Right lobe of liver (tissue), 6 donors: ENCODE data around the gene PTGDS. TPM values are rescaled to one million over a fixed set of nuclear protein-coding genes. Genes with fewer than 3 reads are reported as not detected.
A peak's percentile ranks its signal among the peaks of the same experiment; 100 is the strongest.

Experiments
- ATAC-seq, 4 donors: fragments of 200-7000 bp; cut with Tn5 transposase; one replicate each; pipeline ENCODE4 v1.9.1; 2020; ENCODE audit warnings: mild to moderate bottlenecking in 4 of 4, moderate library complexity in 4 of 4
- DNase-seq, 3 donors: peaks; one replicate each; pipeline ENCODE4 v3.0.0-alpha.2; 2020
- H3K27ac ChIP-seq, 3 donors: fragments of 200-600 bp; one replicate each; pipeline ENCODE4 v1.8.0; 2022
- H3K27me3 ChIP-seq, 2 donors: fragments of 200-600 bp; one replicate each; pipeline ENCODE4 v1.8.0; 2022
- H3K36me3 ChIP-seq, 4 donors: fragments of 200-600 bp; sonication (generic) in 1 of 4; one replicate each; pipeline versions ENCODE4 v1.5.1 to v1.8.0; 2017 to 2022; ENCODE audit warnings: control low read depth in 1 of 4
- H3K4me1 ChIP-seq, 4 donors: fragments of 200-600 bp; sonication (generic) in 1 of 4; one replicate each; pipeline versions ENCODE4 v1.5.1 to v1.8.0; 2017 to 2022; ENCODE audit warnings: control low read depth in 1 of 4
- H3K4me3 ChIP-seq, 3 donors: fragments of 200-600 bp; one replicate each; pipeline ENCODE4 v1.8.0; 2022
- H3K9me3 ChIP-seq, 4 donors: fragments of 200-600 bp; sonication (generic) in 1 of 4; one replicate each; pipeline versions ENCODE4 v1.5.1 to v1.8.0; 2017 to 2022; ENCODE audit warnings: control low read depth in 1 of 4
- CTCF ChIP-seq, 4 donors: fragments of 200-600 bp in 3 of 4; fragments of 450-650 bp in 1 of 4; IDR thresholded peaks; one replicate each; pipeline versions ENCODE4 v1.5.1 to v1.8.0; 2016 to 2022; ENCODE audit warnings: antibody characterized with exemption in 4 of 4, mild to moderate bottlenecking in 2 of 4
- POLR2A ChIP-seq: fragments of 450-650 bp; IDR thresholded peaks from one replicate; pipeline ENCODE4 v1.6.1; 2017; ENCODE audit warnings: antibody characterized with exemption, mild to moderate bottlenecking
- WGBS: methylation state at CpG from one replicate; pipeline ENCODE4 v1.1.6; 2018; ENCODE audit warnings: low coverage, low lambda C conversion rate; ENCODE audit not compliant: insufficient coverage; ENCODE audit errors: missing lambda C conversion rate; 5-methylcytosine and 5-hydroxymethylcytosine counted together
- intact Hi-C, 2 donors: fragments of 100-400 bp; cut with DNase I; formaldehyde crosslinking; loops; one replicate each; pipeline versions ENCODE4 v1.11.2 to v1.14.1; 2022
- total RNA-seq, 6 experiments: library from RNA; depleted of rRNA in 2 of 6; stranded (reverse); fragments of >200 nt in 2 of 6; fragmentation: NEBNext Ultra II Directional in 3 of 6; extraction: Animal tissue kit (Norgen Biotek cat#: 25700) in 3 of 6; gene quantifications; one replicate each; pipeline versions ENCODE4 v1.1.0 to v1.2.4, GENCODE V29; 2016 to 2023
- donor health status: DM: no; HTN: yes; CAD: no.
- donor health status: DM: no; HTN: no; CAD: no.
- donor health status: DM: no; HTN: no; CAD: no.
- donor health status: DM: no; HTN: yes; CAD: no.
- donor health status: DM: no; HTN: yes; CAD: no.

The PTGDS gene
- total RNA-seq, 6 experiments from 2014 or later = 4.3 to 21.9 (median 6.0) TPM

DNA sequence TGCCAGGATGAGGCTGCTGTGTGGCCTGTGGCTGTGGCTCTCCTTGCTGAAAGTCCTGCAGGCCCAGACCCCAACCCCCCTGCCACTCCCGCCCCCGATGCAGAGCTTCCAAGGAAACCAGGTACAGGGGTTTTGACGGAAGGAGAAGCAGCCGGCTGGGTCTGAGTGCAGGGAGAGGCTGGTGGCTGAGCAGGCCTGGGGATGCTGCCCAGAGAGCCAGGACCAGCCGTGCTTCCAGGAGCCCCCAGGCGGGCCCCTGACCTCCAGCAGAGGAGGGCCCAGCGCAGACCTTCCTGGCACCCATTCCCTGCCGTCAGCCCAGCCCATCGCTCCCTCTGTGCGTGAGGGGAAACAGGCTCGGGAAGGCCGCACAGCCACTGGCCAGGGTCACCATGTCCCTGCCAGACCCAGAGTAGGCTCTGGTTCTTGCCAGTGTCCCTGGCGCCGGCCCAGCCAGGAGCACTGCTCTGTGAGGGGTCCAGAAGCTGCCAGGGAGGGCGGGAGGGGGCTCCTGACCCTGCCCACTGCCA is 24.9 kb upstream of the PTGDS start:
- intact Hi-C loops = loop anchor here in 1 of 2 donors (5.0 kb wide), 1 partner anchor 80 kb away; the partner anchor contains the start of gene FUT7
- Histone ChIP-seq H3K9me3 (no peaks in the 10 kb centered on the region), H3K27me3 (no peaks in the 10 kb centered on the region), H3K4me3 (no peak overlapping the region), H3K4me1 (peaks cover 0 to 20% (median 10%) of the 10 kb centered on the region in 4 donors), H3K27ac (no peak overlapping the region), H3K36me3 (no peaks in the 10 kb centered on the region)
- TF ChIP-seq CTCF (IDR thresholded peaks at IDR 0.05) (no peak), POLR2A (no peak)
- ATAC-seq (no peak), DNase-seq (peak in 1 of 3 donors; percentile 17)
- no CpG with 5 or more reads among the region's 15 CpGs for WGBS

- WGBS = 95% methylated on average over 4 of the region's 44 CpGs
- ATAC-seq = no peak
- no peaks in the 10 kb centered on the region for H3K9me3 ChIP-seq
- peaks cover 0 to 13% (median 6%) of the 10 kb centered on the region in 4 donors for H3K4me1 ChIP-seq
- TF ChIP-seq CTCF (IDR thresholded peaks at IDR 0.05) = no peak
- TF ChIP-seq POLR2A = no peak
- intact Hi-C loops = loop anchor here in 1 of 2 donors (5.0 kb wide), 1 partner anchor 79 kb away; the partner anchor contains the start of gene FUT7
- H3K36me3 ChIP-seq = no peaks in the 10 kb centered on the region
- H3K27ac ChIP-seq = no peak overlapping the region
- no peaks in the 10 kb centered on the region for H3K27me3 ChIP-seq
- peak in 1 of 3 donors; percentile 16 for DNase-seq
- H3K4me3 ChIP-seq = no peak overlapping the region
Measured at GRCh38 chr9:136952876-136953770, 24.2 kb upstream of the PTGDS start.

- ATAC-seq = no peak
- Histone ChIP-seq H3K4me3 (no peak overlapping the region), H3K4me1 (peaks cover 0 to 6% (median 3%) of the 10 kb centered on the region in 4 donors), H3K36me3 (no peaks in the 10 kb centered on the region), H3K9me3 (no peaks in the 10 kb centered on the region), H3K27me3 (no peaks in the 10 kb centered on the region), H3K27ac (no peak overlapping the region)
- no peak for DNase-seq
- WGBS = 82% methylated on average over 5 of the region's 19 CpGs
- no peak for TF ChIP-seq POLR2A
- no peak for TF ChIP-seq CTCF (IDR thresholded peaks at IDR 0.05)
- intact Hi-C loops = loop anchor here in 1 of 2 donors (5.0 kb wide), 1 partner anchor 78 kb away; the partner anchor contains the start of gene FUT7
Measured at GRCh38 chr9:136953771-136954269, 23.5 kb upstream of the PTGDS start.

- Histone ChIP-seq H3K27me3 (no peaks in the 10 kb centered on the region), H3K36me3 (no peaks in the 10 kb centered on the region), H3K9me3 (no peaks in the 10 kb centered on the region), H3K4me1 (peaks cover 0 to 5% (median 0%) of the 10 kb centered on the region in 4 donors), H3K4me3 (no peak overlapping the region), H3K27ac (no peak overlapping the region)
- TF ChIP-seq CTCF (IDR thresholded peaks at IDR 0.05) = no peak
- no peak for TF ChIP-seq POLR2A
- WGBS = 57% methylated on average over 5 of the region's 25 CpGs
- intact Hi-C loops = loop anchor here in 1 of 2 donors (5.0 kb wide), 1 partner anchor 78 kb away; the partner anchor contains the start of gene FUT7
- no peak for DNase-seq
- no peak for ATAC-seq
Measured at GRCh38 chr9:136954270-136955083, 22.8 kb upstream of the PTGDS start.
